Kasumi-1 (cell line): Measurements from ENCODE around the gene RREB1.

ENCODE experiments used
- DNase-seq, 2 experiments: peaks; one replicate each; lab custom pipeline; 2025; lab: John Stamatoyannopoulos, UW

Gene RREB1

DNA sequence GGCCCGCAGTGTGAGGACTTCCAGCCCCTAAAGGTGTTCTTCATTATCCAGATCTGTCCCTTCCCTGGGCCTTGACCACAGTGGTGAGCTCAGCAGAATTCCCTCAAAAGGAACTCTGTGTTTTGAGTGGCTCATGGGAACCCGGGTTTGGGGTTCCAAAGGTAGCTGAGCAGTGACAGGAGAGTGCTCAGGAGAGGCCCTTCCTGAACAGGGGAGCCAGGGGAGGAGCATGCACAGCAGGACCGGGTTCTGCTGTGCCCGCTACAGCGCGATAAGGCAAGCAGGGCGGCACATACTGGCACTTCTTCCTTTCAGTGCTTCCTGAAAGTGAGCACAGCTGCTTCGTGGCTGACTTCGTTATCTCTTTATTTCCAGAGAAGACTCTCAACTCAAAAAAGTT is 117.0 kb downstream of the RREB1 start:
- peak; percentile 22 to 41 for DNase-seq

DNA sequence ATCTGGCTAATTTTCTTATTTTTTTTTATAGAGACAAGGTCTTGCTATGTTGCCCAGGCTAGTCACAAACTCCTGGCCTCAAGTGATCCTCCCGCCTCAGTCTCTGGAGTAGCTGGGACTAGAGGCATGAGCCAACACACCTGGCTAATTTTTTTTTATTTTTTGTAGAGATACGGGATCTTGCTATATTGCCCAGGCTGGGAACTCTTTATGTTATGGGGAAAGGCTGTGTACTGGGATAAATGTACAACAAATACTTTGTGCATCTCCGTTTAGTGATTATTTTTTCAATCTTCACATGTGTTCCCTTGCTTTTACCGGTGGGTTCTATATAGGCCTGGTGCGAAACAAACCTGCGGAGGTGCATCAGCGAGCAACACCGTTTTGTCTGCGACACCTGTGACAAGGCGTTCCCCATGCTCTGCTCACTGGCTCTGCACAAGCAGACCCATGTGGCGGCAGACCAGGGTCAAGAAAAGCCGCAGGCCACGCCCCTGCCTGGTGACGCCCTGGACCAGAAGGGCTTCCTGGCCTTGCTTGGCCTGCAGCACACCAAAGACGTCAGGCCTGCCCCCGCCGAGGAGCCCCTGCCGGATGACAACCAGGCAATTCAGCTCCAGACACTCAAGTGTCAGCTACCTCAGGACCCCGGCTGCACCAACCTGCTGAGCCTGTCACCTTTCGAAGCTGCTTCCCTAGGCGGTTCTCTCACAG is 121.1 kb downstream of the RREB1 start:
- no peak for DNase-seq

DNA sequence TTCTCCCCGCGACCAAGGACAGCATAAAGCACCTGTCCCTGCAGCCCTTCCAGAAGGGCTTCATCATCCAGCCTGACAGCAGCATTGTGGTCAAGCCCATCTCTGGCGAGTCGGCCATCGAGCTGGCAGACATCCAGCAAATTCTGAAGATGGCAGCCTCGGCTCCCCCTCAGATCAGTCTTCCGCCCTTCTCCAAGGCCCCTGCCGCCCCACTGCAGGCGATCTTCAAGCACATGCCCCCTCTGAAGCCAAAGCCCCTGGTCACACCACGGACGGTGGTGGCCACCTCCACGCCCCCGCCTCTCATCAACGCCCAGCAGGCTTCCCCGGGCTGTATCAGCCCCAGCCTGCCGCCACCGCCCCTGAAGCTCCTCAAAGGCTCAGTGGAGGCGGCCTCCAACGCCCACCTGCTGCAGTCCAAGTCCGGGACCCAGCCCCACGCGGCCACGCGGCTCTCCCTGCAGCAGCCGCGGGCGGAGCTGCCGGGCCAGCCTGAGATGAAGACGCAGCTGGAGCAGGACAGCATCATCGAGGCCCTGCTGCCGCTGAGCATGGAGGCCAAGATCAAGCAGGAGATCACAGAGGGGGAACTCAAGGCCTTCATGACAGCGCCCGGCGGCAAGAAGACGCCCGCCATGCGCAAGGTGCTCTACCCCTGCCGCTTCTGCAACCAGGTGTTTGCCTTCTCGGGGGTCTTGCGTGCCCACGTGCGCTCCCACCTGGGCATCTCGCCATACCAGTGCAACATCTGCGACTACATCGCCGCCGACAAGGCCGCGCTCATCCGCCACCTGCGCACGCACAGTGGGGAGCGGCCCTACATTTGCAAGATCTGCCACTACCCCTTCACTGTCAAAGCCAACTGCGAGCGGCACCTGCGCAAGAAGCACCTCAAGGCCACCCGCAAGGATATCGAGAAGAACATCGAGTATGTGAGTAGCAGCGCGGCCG is 121.9 kb downstream of the RREB1 start:
- DNase-seq, result no peak

DNA sequence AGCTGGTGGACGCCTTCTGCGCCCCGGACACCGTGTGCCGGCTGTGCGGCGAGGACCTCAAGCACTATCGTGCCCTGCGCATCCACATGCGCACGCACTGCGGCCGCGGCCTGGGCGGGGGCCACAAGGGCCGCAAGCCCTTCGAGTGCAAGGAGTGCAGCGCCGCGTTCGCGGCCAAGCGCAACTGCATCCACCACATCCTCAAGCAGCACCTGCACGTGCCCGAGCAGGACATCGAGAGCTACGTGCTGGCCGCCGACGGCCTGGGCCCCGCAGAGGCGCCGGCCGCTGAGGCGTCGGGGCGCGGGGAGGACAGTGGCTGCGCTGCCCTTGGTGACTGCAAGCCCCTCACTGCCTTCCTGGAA is 122.5 kb downstream of the RREB1 start:
- no peak for DNase-seq

DNA sequence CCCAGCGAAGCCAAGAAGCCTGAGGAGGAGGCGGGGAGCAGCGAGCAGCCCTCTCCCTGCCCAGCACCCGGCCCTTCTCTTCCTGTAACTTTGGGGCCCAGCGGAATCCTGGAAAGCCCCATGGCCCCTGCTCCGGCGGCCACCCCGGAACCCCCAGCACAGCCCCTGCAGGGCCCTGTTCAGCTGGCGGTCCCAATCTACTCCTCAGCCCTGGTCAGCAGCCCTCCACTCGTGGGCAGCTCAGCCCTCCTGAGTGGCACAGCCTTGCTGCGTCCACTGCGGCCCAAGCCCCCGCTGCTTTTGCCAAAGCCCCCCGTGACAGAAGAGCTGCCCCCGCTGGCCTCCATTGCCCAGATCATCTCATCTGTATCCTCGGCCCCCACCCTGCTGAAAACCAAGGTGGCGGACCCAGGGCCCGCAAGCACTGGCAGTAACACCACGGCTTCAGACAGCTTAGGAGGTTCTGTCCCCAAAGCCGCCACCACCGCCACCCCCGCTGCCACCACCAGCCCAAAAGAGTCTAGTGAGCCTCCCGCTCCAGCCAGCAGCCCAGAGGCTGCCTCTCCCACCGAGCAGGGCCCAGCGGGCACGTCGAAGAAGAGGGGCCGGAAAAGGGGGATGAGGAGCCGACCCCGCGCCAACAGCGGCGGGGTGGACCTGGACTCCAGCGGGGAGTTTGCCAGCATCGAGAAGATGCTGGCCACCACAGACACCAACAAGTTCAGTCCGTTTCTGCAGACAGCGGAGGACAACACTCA is 123.4 kb downstream of the RREB1 start:
- DNase-seq, result no peak

DNA sequence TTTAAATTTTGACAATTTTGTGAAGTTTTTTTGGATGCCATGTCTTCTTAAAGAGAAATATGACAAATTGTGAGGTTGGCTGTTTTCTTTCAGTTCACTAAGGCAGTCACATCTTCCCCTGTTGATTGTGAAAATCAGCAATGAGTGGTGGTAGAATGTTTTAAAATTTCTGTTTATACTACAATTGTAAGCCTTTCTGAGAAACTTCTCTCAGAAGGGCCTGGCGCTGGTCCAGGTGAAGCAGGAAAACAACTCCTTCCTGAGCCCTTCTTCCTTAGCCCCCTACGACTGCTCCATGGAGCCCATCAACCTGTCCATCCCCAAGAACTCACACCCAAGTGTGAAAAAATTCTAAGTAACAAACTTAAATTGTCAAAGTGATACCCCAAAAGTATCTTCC is 124.6 kb downstream of the RREB1 start:
- no peak for DNase-seq

DNA sequence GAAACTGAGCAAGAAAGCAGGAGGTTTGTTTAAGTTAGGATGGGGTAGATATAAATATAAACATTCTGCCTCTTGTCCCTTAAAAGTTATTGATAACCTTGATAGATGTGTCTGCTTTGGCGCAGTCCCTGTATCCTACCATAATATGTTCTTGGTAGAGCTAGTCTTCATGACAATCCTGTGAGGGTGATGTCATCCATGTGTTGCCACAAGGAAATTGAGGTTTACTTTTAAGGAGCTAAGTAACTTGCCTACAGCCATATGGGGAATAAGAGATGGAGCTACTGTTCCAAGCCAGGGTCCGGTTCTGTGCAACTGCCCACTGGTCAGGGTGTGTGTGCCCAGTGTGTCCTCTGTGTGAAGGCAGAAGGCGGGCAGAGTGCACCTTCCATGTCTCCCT is 126.8 kb downstream of the RREB1 start:
- no peak for DNase-seq

DNA sequence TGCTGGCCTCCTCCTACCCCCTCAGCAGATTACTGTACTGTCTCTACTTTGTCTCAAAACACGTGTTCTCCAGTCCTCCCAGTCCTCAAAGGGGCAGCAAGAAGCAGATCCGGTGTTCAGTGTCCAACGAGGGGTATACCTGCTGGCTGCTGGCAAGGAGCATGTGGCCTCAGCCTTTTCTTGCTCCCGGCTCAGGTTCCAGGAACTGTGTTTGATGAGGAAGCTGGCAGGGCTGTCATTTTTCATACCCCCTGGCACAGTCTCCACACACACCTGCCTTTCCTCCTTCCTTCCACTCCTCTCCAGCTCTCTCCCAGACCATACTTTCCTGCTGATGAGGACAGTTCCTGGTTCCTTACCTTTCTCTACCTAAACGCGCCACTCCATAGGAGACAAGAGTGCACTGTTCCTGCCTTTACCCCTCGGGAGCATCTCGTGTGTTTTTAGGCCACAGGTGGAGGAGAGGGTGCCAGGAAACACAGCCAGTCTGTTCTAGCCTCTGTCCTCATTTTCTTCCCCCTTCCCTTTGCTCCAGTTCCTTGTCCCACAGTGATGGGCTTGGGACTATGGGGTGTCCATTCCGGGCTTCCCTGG is 128.0 kb downstream of the RREB1 start:
- DNase-seq, result no peak

DNA sequence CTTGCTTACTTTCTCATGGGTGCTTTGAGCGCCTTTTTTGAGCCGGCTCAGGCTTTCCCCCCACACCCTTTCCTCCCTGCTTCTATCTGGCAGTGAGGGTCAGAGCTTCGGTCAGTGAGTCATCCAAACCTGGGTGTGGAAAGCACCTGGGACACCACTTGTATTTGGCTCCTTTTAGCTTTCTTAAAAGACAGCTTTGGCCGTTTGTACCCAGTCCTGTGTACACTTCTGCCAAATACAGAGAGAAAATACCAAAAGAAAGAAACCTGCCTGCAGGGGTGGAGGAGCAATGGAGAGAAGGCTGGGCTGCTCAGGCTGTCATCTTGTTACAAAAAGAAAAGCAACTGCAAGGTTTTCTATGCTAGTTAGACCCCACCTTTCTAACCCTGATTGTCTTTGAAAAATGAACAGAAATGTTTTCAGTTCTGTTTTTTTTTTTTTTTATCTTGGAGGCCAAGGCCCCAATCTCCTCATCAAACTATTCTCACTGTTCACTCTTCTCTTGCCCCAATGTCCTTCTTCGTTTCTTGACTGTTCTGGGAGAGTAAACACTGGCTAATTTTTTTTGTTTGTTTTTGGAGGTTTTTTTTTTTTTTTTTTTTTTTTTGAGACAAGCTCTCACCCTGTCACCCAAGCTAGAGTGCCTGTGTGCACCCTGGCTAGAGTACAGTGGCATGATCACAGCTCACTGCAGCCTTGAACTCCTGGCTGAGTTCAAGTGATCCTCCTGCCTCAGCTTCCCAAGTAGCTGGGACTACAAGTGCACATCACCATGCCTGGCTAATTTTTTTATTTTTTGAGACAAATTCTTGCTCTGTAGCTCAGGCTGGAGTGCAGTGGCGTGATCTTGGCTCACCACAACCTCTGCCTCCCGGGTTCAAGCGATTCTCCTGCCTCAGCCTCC is 128.8 kb downstream of the RREB1 start:
- DNase-seq, result no peak

DNA sequence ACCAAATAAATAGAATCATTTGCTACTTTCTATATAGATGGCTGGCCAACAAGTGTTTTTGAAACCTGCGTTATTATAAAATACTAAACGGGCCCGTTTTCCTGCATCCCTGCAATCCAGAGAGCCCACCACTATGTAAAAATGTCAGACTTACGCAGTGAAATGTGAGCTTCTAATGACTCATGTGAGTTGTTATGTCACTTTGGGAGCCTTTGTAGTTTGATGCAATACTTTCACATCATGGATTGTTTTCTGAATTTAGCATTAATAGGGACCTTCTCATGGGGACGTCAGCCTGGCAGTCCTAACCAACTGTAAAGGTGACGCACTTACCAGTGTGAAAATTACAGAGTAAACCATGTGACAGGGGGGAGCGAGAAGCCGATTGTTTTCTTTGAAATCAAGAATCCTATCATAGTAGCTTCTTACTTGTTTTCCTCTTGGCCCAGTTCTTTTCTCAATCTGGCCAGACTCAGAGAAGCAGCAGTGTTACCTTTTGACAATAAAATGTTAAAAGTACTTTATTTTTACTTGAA is 130.0 kb downstream of the RREB1 start:
- DNase-seq, result no peak

DNA sequence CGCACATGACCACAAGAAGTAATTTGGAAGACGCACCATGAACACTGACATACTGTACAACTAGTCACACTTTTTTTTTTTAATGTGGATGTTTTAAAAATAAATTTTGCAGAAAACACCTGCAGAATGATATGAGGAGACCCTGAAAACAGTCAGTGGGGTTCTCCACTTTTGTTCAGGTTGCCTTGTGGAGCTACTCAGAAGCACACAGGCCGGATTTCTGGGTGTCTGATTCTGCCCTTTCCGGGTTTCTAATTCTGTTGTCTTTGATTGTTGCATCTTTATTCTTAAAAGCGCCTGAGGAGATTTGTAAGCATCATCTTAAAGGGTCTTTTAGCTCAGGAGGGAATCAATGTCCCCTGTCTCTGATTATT is 130.8 kb downstream of the RREB1 start:
- no peak for DNase-seq

DNA sequence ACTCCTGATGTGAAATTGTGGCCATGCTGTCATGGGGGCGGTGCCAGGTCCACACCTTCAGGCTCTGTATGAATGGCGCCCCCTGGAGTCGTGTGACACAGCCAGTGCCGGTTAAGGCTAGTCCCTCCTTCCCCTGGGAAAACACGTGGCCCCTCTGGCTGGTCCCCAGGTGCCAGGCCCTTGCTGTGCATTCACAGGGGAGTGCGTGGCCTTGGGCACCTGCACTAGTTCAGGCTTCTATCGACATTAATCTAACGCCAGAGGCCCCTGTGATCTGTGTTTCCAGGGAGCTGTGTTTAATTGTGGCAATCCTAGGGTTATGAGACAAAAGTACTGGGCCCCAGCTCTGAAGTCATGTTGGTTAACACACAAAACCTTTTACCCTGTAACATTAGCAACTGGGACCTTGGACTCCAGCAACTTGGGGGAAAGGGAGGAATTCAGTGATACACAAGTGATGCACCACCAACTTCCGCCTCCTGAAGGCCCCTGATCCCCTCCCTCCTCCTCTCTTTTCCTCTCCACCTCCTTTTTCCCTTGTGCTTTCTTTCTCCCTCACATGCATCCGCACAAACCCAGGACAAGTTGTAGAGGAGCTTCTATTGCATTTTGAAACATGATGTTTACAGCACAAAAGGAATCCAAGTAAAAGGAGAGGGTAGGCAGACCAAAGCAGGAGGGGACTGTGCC is 131.3 kb downstream of the RREB1 start:
- peak; percentile 77 to 92 for DNase-seq

DNA sequence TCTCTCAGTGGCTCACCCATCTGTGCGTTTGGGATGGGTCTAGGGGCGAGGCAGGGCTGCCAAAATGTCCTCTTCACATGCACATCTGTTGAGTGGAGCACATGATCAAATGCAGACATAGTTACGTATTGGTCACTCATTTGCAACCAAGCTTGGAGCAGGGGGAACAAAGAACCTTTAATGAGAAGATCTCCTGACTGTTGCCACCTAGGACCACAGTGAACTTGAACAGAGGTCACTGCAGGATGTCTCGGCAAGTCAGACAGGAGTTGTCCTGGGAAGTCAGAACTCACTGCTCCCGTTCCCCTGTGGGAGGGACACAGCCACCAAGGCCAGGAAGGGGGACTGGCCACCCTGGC is 131.8 kb downstream of the RREB1 start:
- DNase-seq, result no peak

DNA sequence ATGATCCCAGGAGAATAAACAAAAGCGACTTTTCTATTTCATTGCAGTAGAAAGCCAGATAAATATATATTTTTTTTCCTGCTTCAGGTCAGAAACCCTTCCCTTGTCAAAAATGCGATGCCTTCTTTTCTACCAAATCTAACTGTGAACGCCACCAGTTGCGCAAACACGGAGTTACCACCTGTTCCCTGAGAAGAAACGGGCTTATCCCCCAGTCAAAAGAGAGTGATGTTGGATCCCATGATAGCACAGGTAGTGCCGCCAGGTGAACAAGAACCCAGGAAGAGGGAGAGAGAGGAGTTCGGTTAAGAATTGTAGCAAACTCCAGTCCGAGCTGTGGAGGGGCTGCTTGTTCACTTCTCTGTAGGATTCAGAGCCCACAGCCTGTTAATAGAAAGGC is 132.6 kb downstream of the RREB1 start:
- DNase-seq, result no peak

DNA sequence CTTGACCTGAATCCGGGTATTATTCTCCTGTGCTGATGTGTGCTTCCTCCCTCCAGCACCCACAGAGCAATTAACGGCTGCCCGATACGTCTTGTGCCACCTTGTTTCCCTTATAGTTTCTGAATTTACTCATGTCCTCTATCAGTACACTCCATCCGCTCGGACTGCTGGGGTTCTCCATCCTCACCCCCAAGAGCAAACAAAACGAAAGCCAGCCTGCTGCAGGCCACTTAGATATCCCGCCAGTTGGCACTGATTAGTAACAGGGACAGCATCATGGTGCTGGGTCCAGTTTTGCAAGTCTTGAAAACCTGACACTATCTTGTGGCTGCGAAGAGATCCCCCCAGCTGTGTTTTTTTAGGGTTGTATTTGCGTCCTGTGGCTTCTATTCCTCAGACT is 133.4 kb downstream of the RREB1 start:
- DNase-seq, result no peak

DNA sequence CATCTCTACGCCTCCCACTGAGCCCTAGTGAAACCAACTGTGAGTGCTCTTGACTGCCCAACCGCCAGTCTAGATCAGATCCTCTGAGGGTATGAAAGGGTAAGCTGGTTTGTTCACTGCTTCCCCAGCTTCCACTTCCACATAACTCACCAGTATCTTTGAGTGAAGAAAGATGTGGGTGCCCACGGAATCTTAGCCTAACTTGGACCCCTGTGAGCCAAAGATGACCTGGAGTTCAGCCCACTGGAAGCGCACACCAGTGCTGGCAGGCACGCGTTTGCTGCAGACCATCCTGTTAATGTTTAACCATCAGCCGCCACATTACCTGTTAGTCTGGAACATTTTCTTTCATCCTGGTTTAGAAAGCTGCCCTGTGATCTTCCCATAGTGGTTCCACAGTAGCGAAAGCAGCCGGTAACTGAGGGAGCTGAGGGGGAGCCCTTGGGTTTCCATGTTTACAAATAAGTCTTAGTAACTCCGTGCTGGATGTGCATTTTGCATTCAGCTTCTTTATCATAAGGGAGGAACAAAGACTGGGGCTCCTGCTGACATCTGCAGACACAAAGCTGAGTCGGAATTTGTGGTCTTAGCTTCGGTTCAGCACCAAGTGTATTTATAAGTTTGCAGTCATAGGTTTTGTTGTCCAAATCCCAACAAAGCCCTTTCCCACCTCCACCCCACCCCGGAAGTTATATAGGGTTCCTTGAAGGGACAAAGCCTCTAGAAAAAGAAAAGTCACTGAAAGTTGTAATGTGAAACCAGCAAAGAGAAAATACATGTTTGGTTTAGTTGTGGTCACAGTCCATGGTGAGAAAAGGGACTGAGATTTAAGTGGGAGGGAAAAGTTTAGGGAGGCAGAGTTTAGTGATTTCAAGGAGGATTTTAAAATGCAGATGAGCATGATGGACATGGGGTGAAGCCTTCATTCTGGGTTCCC is 134.2 kb downstream of the RREB1 start:
- DNase-seq, result no peak

DNA sequence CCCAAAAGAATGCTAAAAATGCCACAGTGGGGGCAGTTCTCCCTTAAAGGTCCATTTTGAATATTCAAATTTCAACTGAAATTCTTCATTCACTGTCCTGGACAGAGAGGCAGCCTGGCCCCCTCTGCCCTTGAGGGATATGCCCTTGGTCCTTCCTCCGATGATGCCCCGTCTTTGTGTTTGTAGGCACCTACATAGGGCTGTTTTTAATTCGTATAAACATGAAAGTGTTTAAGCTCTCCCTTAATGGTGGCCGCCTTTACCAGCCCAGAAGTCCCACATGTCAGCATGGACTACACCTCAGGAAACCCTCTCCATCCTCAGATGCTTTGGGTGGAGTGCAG is 135.0 kb downstream of the RREB1 start:
- no peak for DNase-seq

DNA sequence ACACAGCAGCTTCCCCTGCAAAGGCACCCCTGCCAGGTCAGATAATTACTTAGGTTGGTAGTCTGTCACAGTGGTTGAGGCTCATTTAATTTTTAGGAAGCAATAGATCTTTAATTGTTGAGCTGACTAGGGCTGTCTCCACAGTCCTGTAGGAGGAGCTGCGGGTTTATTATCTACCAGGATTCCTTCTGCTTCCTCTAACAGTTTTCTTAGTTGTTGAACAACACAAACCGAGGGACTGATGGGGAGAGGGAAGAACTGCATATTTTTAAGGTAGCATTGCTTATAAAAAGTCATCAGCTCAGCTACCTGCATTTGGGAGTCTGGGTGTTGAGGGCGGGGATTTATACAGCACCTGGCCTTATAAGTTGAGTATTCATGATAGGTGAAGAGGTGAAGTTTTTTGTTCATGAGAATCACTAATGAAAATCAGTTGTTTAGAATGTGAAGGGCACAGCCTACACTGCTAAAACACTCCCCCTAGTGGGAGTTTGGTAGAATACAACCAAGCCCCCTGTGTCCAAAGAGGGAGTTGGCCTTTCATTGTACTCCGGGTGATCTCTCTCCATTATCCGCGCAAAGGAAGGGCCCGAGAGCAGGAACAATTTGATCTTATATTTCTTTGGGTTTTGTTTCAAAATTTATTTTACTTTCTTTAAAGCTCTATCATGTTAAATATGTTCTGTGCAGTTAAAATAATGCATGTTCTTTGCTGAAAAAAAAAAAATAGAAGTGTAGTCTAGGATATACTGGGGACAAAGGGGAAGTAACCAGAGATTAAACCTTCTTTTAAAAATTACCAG is 135.6 kb downstream of the RREB1 start:
- peak; percentile 85 to 88 for DNase-seq
